Effector memory CD8-positive, alpha-beta T cell (primary cell): Measurements from ENCODE around the gene SPARC.
A peak's percentile ranks its signal among the peaks of the same experiment; 100 is the strongest.

Experiments
- ATAC-seq: fragments of 150-1000 bp; cut with Tn5 transposase; replicated peaks from 2 replicates; pipeline ENCODE4 v1.10.0; 2021; ENCODE audit warnings: mild to moderate bottlenecking, moderate library complexity
- DNase-seq, 3 experiments: peaks; one replicate each; pipeline ENCODE4 v3.0.0; 2021
- H3K27ac Mint-ChIP-seq, 2 donors: one replicate each; pipeline ENCODE4 v1.8.0; 2022; ENCODE audit warnings: mild to moderate bottlenecking in 2 of 2, mixed read lengths in 2 of 2, moderate library complexity in 2 of 2
- H3K27me3 Mint-ChIP-seq, 2 donors: one replicate each; pipeline ENCODE4 v1.8.0; 2022; ENCODE audit warnings: mixed read lengths in 2 of 2
- H3K36me3 Mint-ChIP-seq: one replicate; pipeline ENCODE4 v1.8.0; 2022; ENCODE audit warnings: mild to moderate bottlenecking, moderate library complexity, mixed read lengths; ENCODE audit not compliant: insufficient read depth
- H3K4me1 Mint-ChIP-seq, 2 donors: one replicate each; pipeline ENCODE4 v1.8.0; 2022; ENCODE audit warnings: low read depth in 2 of 2, mixed read lengths in 2 of 2
- H3K4me3 Mint-ChIP-seq, 2 donors: one replicate each; pipeline ENCODE4 v1.8.0; 2022; ENCODE audit warnings: mild to moderate bottlenecking in 2 of 2, mixed read lengths in 2 of 2, moderate library complexity in 2 of 2
- H3K9me3 Mint-ChIP-seq, 2 donors: one replicate each; pipeline ENCODE4 v1.8.0; 2022; ENCODE audit warnings: mixed read lengths in 2 of 2

Gene SPARC

DNA sequence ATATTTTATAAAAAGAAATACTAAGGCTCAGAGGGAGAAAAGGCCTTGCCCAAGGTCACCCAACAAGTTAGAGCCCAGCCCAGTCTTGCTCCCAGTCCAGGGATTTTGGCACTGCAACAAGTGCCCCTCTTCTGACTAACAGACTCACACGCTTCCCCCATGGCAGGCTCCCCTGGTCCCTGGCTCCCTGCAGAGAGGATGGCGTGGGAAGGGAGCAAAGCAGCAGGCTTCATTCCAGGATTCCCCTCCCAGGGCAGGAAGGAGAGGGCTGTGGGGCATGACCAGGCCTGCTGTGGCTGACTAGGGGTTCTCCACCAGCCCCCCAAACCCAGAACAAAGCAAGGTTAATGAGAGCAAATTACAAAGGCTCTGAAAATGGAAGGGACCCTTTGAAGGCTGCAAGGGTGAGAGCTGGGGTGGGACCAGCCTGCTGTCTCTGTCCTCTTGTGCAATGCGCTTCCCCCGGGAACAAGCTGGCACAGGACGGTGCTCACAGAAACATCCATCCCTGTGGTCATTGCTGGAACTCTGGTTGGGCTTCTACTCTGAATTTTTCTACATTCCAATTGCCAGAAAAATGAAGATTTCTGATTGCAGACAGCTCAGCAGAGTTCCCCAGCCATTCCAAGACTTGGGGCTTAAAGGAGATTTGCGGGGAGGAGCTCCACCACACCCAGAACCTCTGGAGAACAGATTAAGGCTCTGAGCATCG, 58.4 kb downstream of the SPARC start:
- Mint-ChIP-seq H3K9me3 (no peaks in the 10 kb centered on the region), H3K27me3 (peaks cover 27 to 44% of the 10 kb centered on the region in 2 donors), H3K4me3 (no peak overlapping the region), H3K4me1 (no peaks in the 10 kb centered on the region), H3K36me3 (no peaks in the 10 kb centered on the region), H3K27ac (no peak overlapping the region)
- ATAC-seq (no peak), DNase-seq (no peak)

- Mint-ChIP-seq H3K27ac (no peak overlapping the region), H3K4me1 (no peaks in the 10 kb centered on the region), H3K27me3 (peaks cover 27 to 44% of the 10 kb centered on the region in 2 donors), H3K36me3 (no peaks in the 10 kb centered on the region), H3K4me3 (no peak overlapping the region), H3K9me3 (no peaks in the 10 kb centered on the region)
- DNase-seq, result no peak
- no peak for ATAC-seq
Measured at GRCh38 chr5:151627650-151628049, 59.1 kb downstream of the SPARC start.

- no peaks in the 10 kb centered on the region for H3K4me1 Mint-ChIP-seq
- ATAC-seq (no peak), DNase-seq (no peak)
- H3K27ac Mint-ChIP-seq, result no peak overlapping the region
- no peaks in the 10 kb centered on the region for H3K9me3 Mint-ChIP-seq
- H3K4me3 Mint-ChIP-seq, result no peak overlapping the region
- peaks cover 31 to 44% of the 10 kb centered on the region in 2 donors for H3K27me3 Mint-ChIP-seq
- H3K36me3 Mint-ChIP-seq, result no peaks in the 10 kb centered on the region
Measured at GRCh38 chr5:151625285-151625684, 61.4 kb downstream of the SPARC start.

DNA sequence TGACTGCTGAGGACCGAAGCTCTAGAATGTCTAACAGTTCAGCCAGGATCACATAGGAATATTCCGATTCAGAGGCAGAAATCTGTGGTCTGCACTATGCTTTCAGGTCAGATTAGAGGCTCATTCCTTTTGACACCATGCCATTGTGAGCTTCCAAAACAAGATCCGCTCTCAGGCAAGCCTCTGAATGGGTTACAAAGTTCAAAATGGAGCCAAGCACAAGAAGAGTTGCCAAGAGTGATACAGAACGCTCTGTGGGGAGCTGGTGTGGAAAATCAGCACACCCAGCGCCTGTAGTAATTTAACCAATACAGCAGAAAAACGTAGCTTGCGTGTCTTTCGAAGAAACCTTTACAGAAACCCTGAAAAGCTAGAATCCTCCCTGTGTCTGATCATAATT, 62.2 kb downstream of the SPARC start:
- Mint-ChIP-seq H3K9me3 (no peaks in the 10 kb centered on the region), H3K4me1 (no peaks in the 10 kb centered on the region), H3K27ac (no peak overlapping the region), H3K36me3 (no peaks in the 10 kb centered on the region), H3K4me3 (no peak overlapping the region), H3K27me3 (peaks cover 27 to 47% of the 10 kb centered on the region in 2 donors)
- no peak for DNase-seq
- ATAC-seq, result no peak

- Mint-ChIP-seq H3K4me1 (no peaks in the 10 kb centered on the region), H3K27me3 (peaks cover 29 to 49% of the 10 kb centered on the region in 2 donors), H3K4me3 (no peak overlapping the region), H3K36me3 (no peaks in the 10 kb centered on the region), H3K9me3 (no peaks in the 10 kb centered on the region), H3K27ac (no peak overlapping the region)
- ATAC-seq (no peak), DNase-seq (no peak)
Measured at GRCh38 chr5:151622367-151623088, 64.2 kb downstream of the SPARC start.

GRCh38 chr5:151620461-151620840, 66.3 kb downstream of the SPARC start:
- H3K36me3 Mint-ChIP-seq, result no peaks in the 10 kb centered on the region
- no peaks in the 10 kb centered on the region for H3K9me3 Mint-ChIP-seq
- H3K4me3 Mint-ChIP-seq, result no peak overlapping the region
- H3K4me1 Mint-ChIP-seq, result peaks cover 0 to under 1% of the 10 kb centered on the region in 2 donors
- H3K27me3 Mint-ChIP-seq, result peaks cover 33 to 60% of the 10 kb centered on the region in 2 donors
- ATAC-seq (no peak), DNase-seq (no peak)
- H3K27ac Mint-ChIP-seq, result no peak overlapping the region

DNA sequence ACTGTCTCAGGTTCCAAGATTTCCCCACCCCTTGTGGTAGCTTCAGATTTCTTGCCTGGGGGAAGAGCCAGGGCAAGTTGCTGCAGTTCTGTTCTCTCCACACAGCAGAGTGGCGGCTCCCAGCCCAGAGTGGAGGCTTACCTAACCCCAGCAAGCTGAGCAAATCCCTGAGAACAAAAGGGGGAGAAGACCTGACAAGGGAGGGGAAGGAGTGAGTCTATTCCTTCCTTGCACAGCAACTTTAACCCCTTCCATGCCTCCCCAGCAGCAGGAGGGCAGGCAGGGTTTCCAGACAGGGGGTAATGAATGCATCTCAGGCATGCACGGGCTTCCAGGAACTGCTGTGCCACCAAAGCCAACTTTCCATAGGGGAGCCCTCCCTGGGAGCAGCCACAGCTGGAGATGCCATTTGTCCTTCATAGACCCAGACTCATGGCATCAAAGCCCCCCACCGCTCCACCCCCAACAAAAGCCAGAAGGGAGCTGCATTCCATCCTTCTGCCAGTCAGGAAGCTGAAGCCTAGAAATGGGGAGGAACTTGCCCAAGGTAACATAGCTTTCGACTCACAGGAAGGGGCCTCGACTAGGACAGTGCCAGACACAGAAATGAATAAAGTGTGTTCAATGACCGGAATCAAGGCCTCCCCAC, 66.8 kb downstream of the SPARC start:
- ATAC-seq (no peak), DNase-seq (no peak)
- Mint-ChIP-seq H3K36me3 (no peaks in the 10 kb centered on the region), H3K27me3 (peaks cover 33 to 60% of the 10 kb centered on the region in 2 donors), H3K27ac (no peak overlapping the region), H3K9me3 (no peaks in the 10 kb centered on the region), H3K4me1 (peaks cover 0 to 4% of the 10 kb centered on the region in 2 donors), H3K4me3 (no peak overlapping the region)

DNA sequence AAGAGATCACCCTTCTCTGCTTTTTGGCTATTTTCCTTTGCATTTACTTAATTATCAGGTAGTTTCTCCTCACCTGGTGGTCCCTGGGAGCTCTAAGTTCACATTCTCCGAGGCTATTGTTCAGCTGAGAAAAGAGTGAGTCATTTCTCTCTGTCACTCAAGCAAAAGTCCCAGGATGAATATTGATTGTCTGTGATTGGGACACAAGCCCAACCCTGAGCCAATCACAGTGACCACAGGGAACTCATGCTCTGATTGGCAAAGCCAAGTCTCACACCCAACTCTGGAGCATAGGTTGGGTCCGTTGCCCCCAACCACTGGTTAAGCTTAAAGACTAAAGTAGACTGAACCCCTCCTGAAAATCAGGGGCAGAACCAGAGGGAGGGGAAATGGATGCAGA, 67.8 kb downstream of the SPARC start:
- no peak overlapping the region for H3K27ac Mint-ChIP-seq
- ATAC-seq (no peak), DNase-seq (no peak)
- H3K4me3 Mint-ChIP-seq, result no peak overlapping the region
- no peaks in the 10 kb centered on the region for H3K9me3 Mint-ChIP-seq
- no peaks in the 10 kb centered on the region for H3K36me3 Mint-ChIP-seq
- peaks cover 0 to 6% of the 10 kb centered on the region in 2 donors for H3K4me1 Mint-ChIP-seq
- peaks cover 33 to 54% of the 10 kb centered on the region in 2 donors for H3K27me3 Mint-ChIP-seq

- H3K4me1 Mint-ChIP-seq, result peaks cover 8 to 14% of the 10 kb centered on the region in 2 donors
- peaks cover 3% of the 10 kb centered on the region for H3K36me3 Mint-ChIP-seq
- H3K9me3 Mint-ChIP-seq, result no peaks in the 10 kb centered on the region
- H3K4me3 Mint-ChIP-seq, result no peak overlapping the region
- DNase-seq, result no peak
- peaks cover 33 to 47% of the 10 kb centered on the region in 2 donors for H3K27me3 Mint-ChIP-seq
- no peak for ATAC-seq
- no peak overlapping the region for H3K27ac Mint-ChIP-seq
Measured at GRCh38 chr5:151617841-151618710, 68.6 kb downstream of the SPARC start.

- H3K27ac Mint-ChIP-seq, result no peak overlapping the region
Measured at GRCh38 chr5:151617383-151617840, 69.3 kb downstream of the SPARC start.

GRCh38 chr5:151615431-151615830, 71.3 kb downstream of the SPARC start:
- peaks cover 19 to 30% of the 10 kb centered on the region in 2 donors for H3K4me1 Mint-ChIP-seq
- no peak overlapping the region for H3K4me3 Mint-ChIP-seq
- H3K9me3 Mint-ChIP-seq, result peaks cover 0 to 3% of the 10 kb centered on the region in 2 donors
- H3K27me3 Mint-ChIP-seq, result peaks cover 14 to 21% of the 10 kb centered on the region in 2 donors
- no peak for DNase-seq
- ATAC-seq, result no peak
- peaks cover 10% of the 10 kb centered on the region for H3K36me3 Mint-ChIP-seq
- H3K27ac Mint-ChIP-seq, result no peak overlapping the region

More at GRCh38 chr5:151617383-151617840, 69.3 kb downstream of the SPARC start:
- H3K27me3 Mint-ChIP-seq, result peaks cover 30 to 41% of the 10 kb centered on the region in 2 donors
- peaks cover 15 to 21% of the 10 kb centered on the region in 2 donors for H3K4me1 Mint-ChIP-seq
- peaks cover 0 to 2% of the 10 kb centered on the region in 2 donors for H3K9me3 Mint-ChIP-seq
- peaks cover 8% of the 10 kb centered on the region for H3K36me3 Mint-ChIP-seq
- no peak overlapping the region for H3K4me3 Mint-ChIP-seq
- DNase-seq (no peak), ATAC-seq (no peak)

DNA sequence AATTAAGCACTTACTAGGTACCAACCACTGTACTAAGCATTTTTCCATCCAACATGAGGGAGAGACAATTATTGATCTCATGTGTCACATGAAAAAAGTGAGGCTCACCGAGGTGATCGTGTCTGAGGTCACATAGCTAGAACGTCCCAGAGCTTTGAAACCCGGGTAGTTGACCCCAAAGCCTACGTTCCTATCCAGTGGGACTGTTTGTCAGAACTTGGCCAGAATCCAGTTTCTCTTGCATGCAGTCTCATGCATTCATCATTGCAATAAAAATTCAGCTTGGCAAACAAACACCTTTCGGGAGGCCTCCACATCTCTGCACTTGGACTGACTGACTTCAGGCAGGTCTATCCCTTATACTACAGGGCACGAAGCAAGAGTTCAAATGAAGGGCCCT, 72.2 kb downstream of the SPARC start:
- Mint-ChIP-seq H3K36me3 (peaks cover 10% of the 10 kb centered on the region), H3K4me3 (no peak overlapping the region), H3K9me3 (peaks cover 0 to 3% of the 10 kb centered on the region in 2 donors), H3K4me1 (peaks cover 19 to 30% of the 10 kb centered on the region in 2 donors), H3K27me3 (peaks cover 12 to 13% of the 10 kb centered on the region in 2 donors), H3K27ac (peak overlapping the region in 1 of 2 donors; percentile 80)
- ATAC-seq (no peak), DNase-seq (no peak)
